Measurements from ENCODE around the gene PTH2. TPM values are rescaled to one million over a fixed set of nuclear protein-coding genes. Genes with fewer than 3 reads are reported as not detected.

Gene PTH2
- total RNA-seq, 1 donor from 2014 or later: not detected

GRCh38 chr19:49391581-49392399 is 31.5 kb downstream of the PTH2 start:
- Mint-ChIP-seq H3K27ac (ENCODE audit: unreplicated experiment) (no peak overlapping the region), H3K9me3 (ENCODE audit: low read depth) (no peaks in the 10 kb centered on the region), H3K36me3 (ENCODE audit: low read depth) (no peaks in the 10 kb centered on the region), H3K27me3 (ENCODE audit: low read depth) (peaks cover 24% of the 10 kb centered on the region), H3K4me1 (ENCODE audit: low read depth) (no peaks in the 10 kb centered on the region), H3K4me3 (ENCODE audit: unreplicated experiment) (no peak overlapping the region)
- DNase-seq (ENCODE audit: low spot score): no peak
- TF ChIP-seq, protein P1, sequence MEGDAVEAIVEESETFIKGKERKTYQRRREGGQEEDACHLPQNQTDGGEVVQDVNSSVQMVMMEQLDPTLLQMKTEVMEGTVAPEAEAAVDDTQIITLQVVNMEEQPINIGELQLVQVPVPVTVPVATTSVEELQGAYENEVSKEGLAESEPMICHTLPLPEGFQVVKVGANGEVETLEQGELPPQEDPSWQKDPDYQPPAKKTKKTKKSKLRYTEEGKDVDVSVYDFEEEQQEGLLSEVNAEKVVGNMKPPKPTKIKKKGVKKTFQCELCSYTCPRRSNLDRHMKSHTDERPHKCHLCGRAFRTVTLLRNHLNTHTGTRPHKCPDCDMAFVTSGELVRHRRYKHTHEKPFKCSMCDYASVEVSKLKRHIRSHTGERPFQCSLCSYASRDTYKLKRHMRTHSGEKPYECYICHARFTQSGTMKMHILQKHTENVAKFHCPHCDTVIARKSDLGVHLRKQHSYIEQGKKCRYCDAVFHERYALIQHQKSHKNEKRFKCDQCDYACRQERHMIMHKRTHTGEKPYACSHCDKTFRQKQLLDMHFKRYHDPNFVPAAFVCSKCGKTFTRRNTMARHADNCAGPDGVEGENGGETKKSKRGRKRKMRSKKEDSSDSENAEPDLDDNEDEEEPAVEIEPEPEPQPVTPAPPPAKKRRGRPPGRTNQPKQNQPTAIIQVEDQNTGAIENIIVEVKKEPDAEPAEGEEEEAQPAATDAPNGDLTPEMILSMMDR (IDR thresholded peaks at IDR 0.05): peak; percentile 96

DNA sequence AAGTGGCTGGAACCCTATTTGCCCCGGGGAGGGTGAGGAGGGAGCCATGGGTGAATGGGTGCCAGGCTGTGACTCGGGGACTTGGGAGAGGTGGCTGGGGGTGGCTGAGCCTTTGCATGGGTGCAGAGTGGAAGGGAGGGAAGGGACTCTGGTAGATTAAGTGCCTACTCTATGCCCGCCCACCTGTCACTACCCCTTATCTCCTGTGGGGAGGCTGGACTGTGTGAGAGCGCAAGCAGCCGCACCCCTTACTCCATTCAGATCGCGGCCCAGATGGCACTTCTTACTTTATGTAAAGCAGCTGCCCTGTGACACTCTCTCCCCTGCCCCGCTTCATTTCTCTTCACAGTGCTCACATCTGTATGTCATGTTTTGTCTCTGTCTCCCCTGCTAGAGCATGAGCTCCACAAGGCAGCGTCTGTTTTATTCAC is 32.3 kb downstream of the PTH2 start:
- DNase-seq (ENCODE audit: low spot score): no peak
- Mint-ChIP-seq H3K9me3 (ENCODE audit: low read depth) (no peaks in the 10 kb centered on the region), H3K36me3 (ENCODE audit: low read depth) (no peaks in the 10 kb centered on the region), H3K27me3 (ENCODE audit: low read depth) (peaks cover 24% of the 10 kb centered on the region), H3K4me3 (ENCODE audit: unreplicated experiment) (no peak overlapping the region), H3K4me1 (ENCODE audit: low read depth) (no peaks in the 10 kb centered on the region), H3K27ac (ENCODE audit: unreplicated experiment) (no peak overlapping the region)
- TF ChIP-seq, protein P1 (IDR thresholded peaks at IDR 0.05): no peak

- no peaks in the 10 kb centered on the region for H3K4me1 Mint-ChIP-seq (ENCODE audit: low read depth)
- H3K4me3 Mint-ChIP-seq (ENCODE audit: unreplicated experiment): no peak overlapping the region
- TF ChIP-seq, protein P1 (IDR thresholded peaks at IDR 0.05): no peak
- H3K9me3 Mint-ChIP-seq (ENCODE audit: low read depth): no peaks in the 10 kb centered on the region
- H3K36me3 Mint-ChIP-seq (ENCODE audit: low read depth): no peaks in the 10 kb centered on the region
- peak; percentile 85 for DNase-seq (ENCODE audit: low spot score)
- H3K27me3 Mint-ChIP-seq (ENCODE audit: low read depth): peaks cover 24% of the 10 kb centered on the region
- H3K27ac Mint-ChIP-seq (ENCODE audit: unreplicated experiment): no peak overlapping the region
Observed at GRCh38 chr19:49390131-49390928, 32.9 kb downstream of the PTH2 start.

DNA sequence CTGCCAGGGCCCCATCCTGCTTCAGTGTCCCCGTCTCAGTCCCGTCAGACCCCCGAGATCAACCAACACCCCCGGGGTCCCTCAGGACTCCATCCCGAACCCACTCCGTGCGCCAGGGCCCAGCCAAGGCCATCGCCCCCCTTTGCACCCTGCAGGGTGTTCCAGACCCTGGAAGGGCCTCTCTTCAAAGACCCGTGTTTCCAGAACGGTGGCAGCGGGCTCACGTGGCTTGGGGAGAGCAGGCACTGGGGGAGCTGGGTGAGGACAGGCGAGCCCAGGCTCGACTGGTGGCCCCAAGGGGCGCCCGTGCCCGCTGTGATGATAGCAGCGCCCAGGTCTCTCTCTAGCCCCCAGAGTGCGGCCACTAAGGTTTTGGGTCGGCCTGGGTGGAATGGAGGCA is 33.8 kb downstream of the PTH2 start:
- Mint-ChIP-seq H3K27me3 (ENCODE audit: low read depth) (peaks cover 22% of the 10 kb centered on the region), H3K36me3 (ENCODE audit: low read depth) (no peaks in the 10 kb centered on the region), H3K9me3 (ENCODE audit: low read depth) (no peaks in the 10 kb centered on the region), H3K4me1 (ENCODE audit: low read depth) (no peaks in the 10 kb centered on the region), H3K27ac (ENCODE audit: unreplicated experiment) (no peak overlapping the region), H3K4me3 (ENCODE audit: unreplicated experiment) (no peak overlapping the region)
- no peak for DNase-seq (ENCODE audit: low spot score)
- TF ChIP-seq, protein P1 (IDR thresholded peaks at IDR 0.05): no peak

DNA sequence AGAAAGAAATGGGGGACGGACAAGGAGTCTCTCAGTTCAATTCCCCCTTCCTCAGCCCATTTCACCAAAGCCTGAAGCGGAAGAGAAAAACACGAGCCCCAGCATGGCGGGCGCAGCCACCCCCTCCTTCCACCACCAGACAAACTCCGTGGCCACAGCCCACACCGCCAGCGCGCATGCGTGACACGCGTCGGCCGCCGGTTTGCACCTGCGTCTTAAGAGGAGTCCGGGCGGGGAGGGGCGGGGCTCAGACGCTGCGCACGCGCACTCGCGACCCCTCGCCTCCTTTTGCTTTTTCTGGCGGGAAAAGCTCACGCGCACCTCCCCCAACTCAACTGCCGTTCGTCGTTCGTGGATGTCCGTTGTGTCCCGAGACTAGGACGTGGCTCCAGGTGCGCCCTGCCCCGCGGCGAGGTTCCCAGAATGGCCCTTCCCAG is 35.3 kb downstream of the PTH2 start, which contains the start of gene KASH5:
Gene KASH5, plus strand, starts transcription at position 314 of the 437 bp plus-strand sequence. CDS start 2,635 bp downstream, outside the sequence.
- Mint-ChIP-seq H3K4me3 (ENCODE audit: unreplicated experiment) (no peak within 1 kb of the TSS), H3K36me3 (ENCODE audit: low read depth) (no peaks in the 10 kb centered on the region), H3K9me3 (ENCODE audit: low read depth) (peaks cover 2% of the 10 kb centered on the region), H3K27ac (ENCODE audit: unreplicated experiment) (no peak within 1 kb of the TSS), H3K4me1 (ENCODE audit: low read depth) (no peaks in the 10 kb centered on the region), H3K27me3 (ENCODE audit: low read depth) (peaks cover 20% of the 10 kb centered on the region)
- TF ChIP-seq, protein P1 (IDR thresholded peaks at IDR 0.05): no peak
- DNase-seq (ENCODE audit: low spot score): no peak
